Measurements from ENCODE around the gene RABGAP1L. TPM values are rescaled to one million over a fixed set of nuclear protein-coding genes. Genes with fewer than 3 reads are reported as not detected.
"Not testable (repeated sequence)": the region's sequence is repeated elsewhere in the genome, so short reads cannot be mapped to it uniquely, and the experiment has no call there.

RABGAP1L gene
- total RNA-seq, 2 donors from 2014 or later: 51.4 to 124 TPM

DNA sequence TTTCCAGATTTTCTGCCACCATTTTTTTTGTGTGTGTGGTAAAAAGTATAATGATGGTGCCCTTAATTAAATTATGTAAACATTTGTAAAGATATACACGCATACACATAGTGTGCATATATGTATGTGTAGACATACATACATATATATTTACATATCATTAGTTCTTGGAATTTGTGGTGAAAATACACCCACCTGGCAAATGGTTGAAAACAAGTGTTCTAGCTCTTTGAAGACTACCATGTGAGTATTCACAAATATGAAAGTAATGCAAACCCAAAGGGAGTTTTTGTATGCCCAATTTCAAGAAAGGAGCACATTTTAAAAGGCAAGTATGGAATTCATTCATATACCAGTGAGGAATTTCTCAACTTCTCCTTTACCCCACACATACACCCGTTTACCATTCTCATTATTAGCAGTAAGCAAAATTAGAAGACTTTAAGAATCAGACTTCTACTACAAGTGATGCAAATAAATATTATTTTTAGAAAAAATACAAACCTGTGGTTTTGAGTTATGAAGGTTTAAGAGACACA lies 8.0 kb downstream of the RABGAP1L start:
- Histone ChIP-seq H3K27me3 (no peaks in the 10 kb centered on the region), H3K4me1 (peaks cover 6% of the 10 kb centered on the region), H3K36me3 (replicated peaks in 1 of 2; ENCODE audit: insufficient read depth in 1 of 2, low read depth in 2 of 2) (no peaks in the 10 kb centered on the region), H3K27ac (no peak overlapping the region), H3K4me3 (no peak overlapping the region), H3K9me3 (no peaks in the 10 kb centered on the region)
- DNase-seq (no peak), ATAC-seq (no peak)
- intact Hi-C loops (cut with DNase I): no loop called here
- 80 to 91% methylated on average over 2 of the region's 2 CpGs for WGBS, 2 donors
- TF ChIP-seq, protein P1, sequence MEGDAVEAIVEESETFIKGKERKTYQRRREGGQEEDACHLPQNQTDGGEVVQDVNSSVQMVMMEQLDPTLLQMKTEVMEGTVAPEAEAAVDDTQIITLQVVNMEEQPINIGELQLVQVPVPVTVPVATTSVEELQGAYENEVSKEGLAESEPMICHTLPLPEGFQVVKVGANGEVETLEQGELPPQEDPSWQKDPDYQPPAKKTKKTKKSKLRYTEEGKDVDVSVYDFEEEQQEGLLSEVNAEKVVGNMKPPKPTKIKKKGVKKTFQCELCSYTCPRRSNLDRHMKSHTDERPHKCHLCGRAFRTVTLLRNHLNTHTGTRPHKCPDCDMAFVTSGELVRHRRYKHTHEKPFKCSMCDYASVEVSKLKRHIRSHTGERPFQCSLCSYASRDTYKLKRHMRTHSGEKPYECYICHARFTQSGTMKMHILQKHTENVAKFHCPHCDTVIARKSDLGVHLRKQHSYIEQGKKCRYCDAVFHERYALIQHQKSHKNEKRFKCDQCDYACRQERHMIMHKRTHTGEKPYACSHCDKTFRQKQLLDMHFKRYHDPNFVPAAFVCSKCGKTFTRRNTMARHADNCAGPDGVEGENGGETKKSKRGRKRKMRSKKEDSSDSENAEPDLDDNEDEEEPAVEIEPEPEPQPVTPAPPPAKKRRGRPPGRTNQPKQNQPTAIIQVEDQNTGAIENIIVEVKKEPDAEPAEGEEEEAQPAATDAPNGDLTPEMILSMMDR (IDR thresholded peaks at IDR 0.05): no peak
- no peak for TF ChIP-seq POLR2A (IDR thresholded peaks at IDR 0.05)

DNA sequence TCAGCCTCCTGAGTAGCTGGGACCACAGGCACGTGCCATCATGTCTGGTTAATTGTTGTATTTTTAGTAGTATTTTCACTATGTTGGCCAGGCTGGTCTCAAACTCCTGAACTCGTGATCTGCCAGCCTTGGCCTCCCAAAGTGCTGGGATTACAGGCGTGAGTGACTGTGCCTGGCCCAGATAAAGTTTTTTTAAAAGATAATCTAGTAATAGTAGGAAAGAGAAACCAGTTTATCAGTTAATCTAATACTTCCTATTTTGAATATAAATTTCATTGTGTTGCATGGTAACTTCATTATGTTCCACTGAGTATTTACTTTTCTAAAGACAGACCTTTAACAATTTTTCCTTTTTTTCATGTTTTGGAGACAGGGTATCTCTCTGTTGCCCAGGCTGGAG lies 10.0 kb downstream of the RABGAP1L start:
- H3K4me1 ChIP-seq: peaks cover 6% of the 10 kb centered on the region
- H3K4me3 ChIP-seq: no peak overlapping the region
- H3K27ac ChIP-seq: no peak overlapping the region
- 59 to 89% methylated on average over 3 of the region's 3 CpGs for WGBS, 2 donors
- H3K27me3 ChIP-seq: no peaks in the 10 kb centered on the region
- TF ChIP-seq, protein P1 (IDR thresholded peaks at IDR 0.05): no peak
- TF ChIP-seq POLR2A (IDR thresholded peaks at IDR 0.05): no peak
- no peaks in the 10 kb centered on the region for H3K36me3 ChIP-seq (replicated peaks in 1 of 2; ENCODE audit: insufficient read depth in 1 of 2, low read depth in 2 of 2)
- H3K9me3 ChIP-seq: no peaks in the 10 kb centered on the region
- no peak for ATAC-seq
- intact Hi-C loops (cut with DNase I): no loop called here
- no peak for DNase-seq

DNA sequence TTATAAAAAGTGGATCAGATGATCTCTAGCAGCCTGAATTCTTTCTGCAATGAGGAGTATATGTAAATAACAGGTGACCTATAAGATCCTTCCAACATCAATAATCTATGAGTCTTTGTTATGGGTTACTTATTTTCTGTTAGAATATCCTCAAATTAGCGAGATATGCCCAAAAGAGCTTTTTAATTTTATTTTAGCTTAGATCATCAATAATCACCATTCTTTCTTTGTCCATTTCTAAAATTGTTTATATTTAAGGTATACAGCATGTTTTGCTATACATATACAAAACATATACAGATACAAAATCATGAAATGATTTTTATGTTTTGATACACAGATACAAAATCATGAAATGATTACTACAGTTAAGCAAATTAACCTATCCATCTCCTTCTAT lies 11.8 kb downstream of the RABGAP1L start:
- Histone ChIP-seq H3K36me3 (replicated peaks in 1 of 2; ENCODE audit: insufficient read depth in 1 of 2, low read depth in 2 of 2) (no peaks in the 10 kb centered on the region), H3K9me3 (no peaks in the 10 kb centered on the region), H3K4me1 (no peaks in the 10 kb centered on the region), H3K27ac (no peak overlapping the region), H3K27me3 (no peaks in the 10 kb centered on the region), H3K4me3 (no peak overlapping the region)
- no peak for TF ChIP-seq POLR2A (IDR thresholded peaks at IDR 0.05)
- TF ChIP-seq, protein P1 (IDR thresholded peaks at IDR 0.05): no peak
- intact Hi-C loops (cut with DNase I): no loop called here
- DNase-seq: no peak
- WGBS, 2 donors: 88 to 100% methylated on average over 1 of the region's 1 CpG
- ATAC-seq: no peak

DNA sequence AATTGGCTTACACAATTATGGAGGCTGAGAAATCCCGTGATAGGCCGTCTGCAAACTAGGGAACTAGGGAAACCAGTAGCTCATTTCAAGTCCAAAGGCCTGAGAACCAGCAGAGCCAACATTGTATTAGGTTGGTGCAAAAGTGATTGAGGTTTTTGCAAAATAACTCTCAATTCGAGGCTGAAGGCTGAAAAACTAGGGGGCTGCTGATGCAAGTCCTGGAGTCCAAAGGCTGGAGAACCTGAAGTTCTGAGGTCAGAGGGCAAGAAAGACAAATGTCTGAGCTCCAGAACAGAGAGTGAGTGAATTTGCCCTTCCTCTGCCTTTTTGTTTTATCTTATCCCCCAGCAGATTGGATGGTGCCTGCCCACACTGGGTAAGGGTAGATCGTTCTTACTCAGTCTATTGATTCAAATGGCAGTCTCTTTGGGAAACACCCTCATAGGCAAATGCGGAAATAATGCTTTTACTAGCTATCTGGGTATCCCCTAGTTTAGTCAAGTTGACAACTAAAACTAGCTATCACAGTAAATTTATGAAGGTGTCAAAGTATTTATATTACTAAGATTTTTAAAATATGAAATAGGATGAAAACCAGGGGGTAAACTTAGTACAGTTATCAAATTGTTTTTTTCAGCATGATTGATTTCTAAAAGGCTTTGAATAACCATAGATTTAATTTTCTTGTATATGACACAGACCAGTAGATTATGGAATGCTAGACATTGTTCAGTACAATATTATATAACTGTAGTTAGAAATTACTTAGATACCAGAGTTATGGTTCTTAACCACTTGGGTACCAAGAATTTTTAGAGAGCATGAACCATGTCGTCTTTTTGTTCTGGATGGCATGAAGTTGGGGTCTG lies 15.4 kb downstream of the RABGAP1L start:
- no peaks in the 10 kb centered on the region for H3K27me3 ChIP-seq
- H3K36me3 ChIP-seq (replicated peaks in 1 of 2; ENCODE audit: insufficient read depth in 1 of 2, low read depth in 2 of 2): no peaks in the 10 kb centered on the region
- H3K9me3 ChIP-seq: no peaks in the 10 kb centered on the region
- 81 to 90% methylated on average over 6 of the region's 6 CpGs for WGBS, 2 donors
- DNase-seq: no peak
- no peak overlapping the region for H3K27ac ChIP-seq
- intact Hi-C loops (cut with DNase I): no loop called here
- H3K4me1 ChIP-seq: no peaks in the 10 kb centered on the region
- TF ChIP-seq POLR2A (IDR thresholded peaks at IDR 0.05): no peak
- H3K4me3 ChIP-seq: no peak overlapping the region
- ATAC-seq: no peak

DNA sequence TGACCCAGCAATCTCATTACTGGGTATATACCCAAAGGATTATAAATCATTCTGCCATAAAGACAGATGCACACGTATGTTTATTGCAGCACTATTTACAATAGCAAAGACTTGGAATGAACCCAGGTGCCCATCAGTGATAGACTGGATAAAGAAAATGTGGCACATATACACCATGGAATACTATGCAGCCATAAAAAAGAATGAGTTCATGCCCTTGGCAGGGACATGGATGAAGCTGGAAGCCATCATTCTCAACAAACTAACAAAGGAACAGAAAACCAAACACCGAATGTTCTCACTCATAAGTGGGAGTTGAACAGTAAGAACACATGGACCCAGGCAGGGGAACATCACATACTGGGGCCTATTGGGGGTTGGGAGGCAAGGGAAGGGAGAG lies 19.1 kb downstream of the RABGAP1L start:
- H3K9me3 ChIP-seq; H3K27ac ChIP-seq; H3K27me3 ChIP-seq; H3K4me3 ChIP-seq; DNase-seq; intact Hi-C loops (cut with DNase I); H3K36me3 ChIP-seq (replicated peaks in 1 of 2; ENCODE audit: insufficient read depth in 1 of 2, low read depth in 2 of 2); H3K4me1 ChIP-seq; ATAC-seq: not testable (repeated sequence)
- 84 to 87% methylated on average over 2 of the region's 2 CpGs for WGBS, 2 donors

All from body of pancreas (tissue), 4 donors.